GM12891 (cell line): ENCODE measurements around the gene RAG1.

Experiments
- PAX5 ChIP-seq: IDR thresholded peaks from 2 replicates; pipeline ENCODE4 v1.6.1; 2011; ENCODE audit warnings: low read length, moderate library complexity, mild to moderate bottlenecking; ENCODE audit not compliant: insufficient read depth, severe bottlenecking
- POLR2A ChIP-seq: IDR thresholded peaks from 2 replicates; pipeline ENCODE4 v1.6.1; 2011; ENCODE audit warnings: low read depth, low read length, control low read depth
- POLR2AphosphoS5 ChIP-seq: IDR thresholded peaks from 2 replicates; pipeline ENCODE4 v1.6.1; 2011; ENCODE audit warnings: low read depth, low read length, control low read depth
- POU2F2 ChIP-seq: IDR thresholded peaks from 2 replicates; pipeline ENCODE4 v1.6.1; 2011; ENCODE audit warnings: low read depth, mild to moderate bottlenecking, control low read depth, low read length, moderate library complexity
- SPI1 ChIP-seq: IDR thresholded peaks from 2 replicates; pipeline ENCODE4 v1.6.1; 2011; ENCODE audit warnings: low read depth, low read length, control low read depth

- TF ChIP-seq POLR2A: no peak
- TF ChIP-seq PAX5: no peak
- TF ChIP-seq POLR2AphosphoS5: no peak
- no peak for TF ChIP-seq SPI1
- no peak for TF ChIP-seq POU2F2
Measured at GRCh38 chr11:36627471-36627870, 59.7 kb downstream of the RAG1 start.
